ENCODE data around the gene LAMA2.

GRCh38 chr6:128883906-128884305, 968 bp downstream of the LAMA2 start:
- no peak for TF ChIP-seq CTCF (IDR thresholded peaks at IDR 0.05)
- TF ChIP-seq POLR2AphosphoS5 (IDR thresholded peaks at IDR 0.05) = no peak
- no peak for TF ChIP-seq POLR2A (IDR thresholded peaks at IDR 0.05)

All from breast epithelium (tissue), 3 donors.